ENCODE measurements around the gene RSRC1.
"Not testable (repeated sequence)": the region's sequence is repeated elsewhere in the genome, so short reads cannot be mapped to it uniquely, and the experiment has no call there.

Gene RSRC1

GRCh38 chr3:158226429-158226828 is 116.5 kb downstream of the RSRC1 start:
- no peak for TF ChIP-seq CTCF (IDR thresholded peaks at IDR 0.05; ENCODE audit: extremely low read depth, missing control alignments)
- no peak for DNase-seq (ENCODE audit: low spot score)

- DNase-seq (ENCODE audit: low spot score), result not testable (repeated sequence)
These were observed 119.1 kb downstream of the RSRC1 start for GRCh38 chr3:158228942-158229341.

- TF ChIP-seq CTCF (IDR thresholded peaks at IDR 0.05; ENCODE audit: extremely low read depth, missing control alignments), result no peak
- no peak for DNase-seq (ENCODE audit: low spot score)
These were observed 123.9 kb downstream of the RSRC1 start for GRCh38 chr3:158233791-158234190.

- TF ChIP-seq CTCF (IDR thresholded peaks at IDR 0.05; ENCODE audit: extremely low read depth, missing control alignments), result no peak
These were observed 134.4 kb downstream of the RSRC1 start for GRCh38 chr3:158244274-158244673.

GRCh38 chr3:158247288-158247687 is 137.4 kb downstream of the RSRC1 start:
- TF ChIP-seq CTCF (IDR thresholded peaks at IDR 0.05; ENCODE audit: extremely low read depth, missing control alignments), result no peak
- no peak for DNase-seq (ENCODE audit: low spot score)

More at GRCh38 chr3:158244274-158244673, 134.4 kb downstream of the RSRC1 start:
- no peak for DNase-seq (ENCODE audit: low spot score)

- no peak for DNase-seq (ENCODE audit: low spot score)
- no peak for TF ChIP-seq CTCF (IDR thresholded peaks at IDR 0.05; ENCODE audit: extremely low read depth, missing control alignments)
These were observed 138.4 kb downstream of the RSRC1 start for GRCh38 chr3:158248261-158248660.

GRCh38 chr3:158249183-158249582 is 139.3 kb downstream of the RSRC1 start:
- DNase-seq (ENCODE audit: low spot score), result no peak
- TF ChIP-seq CTCF (IDR thresholded peaks at IDR 0.05; ENCODE audit: extremely low read depth, missing control alignments), result no peak

- no peak for DNase-seq (ENCODE audit: low spot score)
- TF ChIP-seq CTCF (IDR thresholded peaks at IDR 0.05; ENCODE audit: extremely low read depth, missing control alignments), result no peak
These were observed 148.7 kb downstream of the RSRC1 start for GRCh38 chr3:158258619-158259018.
